Neuronal stem cell (in vitro differentiated cells): ENCODE data around the gene KDSR.

ENCODE experiments used
- DNase-seq: peaks from one replicate; pipeline ENCODE4 v3.0.0-alpha.2; 2013; ENCODE audit warnings: low spot score
- H2AFZ ChIP-seq: one replicate; pipeline ENCODE4 v1.6.1; 2013; ENCODE audit warnings: mild to moderate bottlenecking, low read length, inconsistent platforms
- H2AK5ac ChIP-seq: 2 replicates; pipeline ENCODE4 v1.6.1; 2013; ENCODE audit warnings: low read depth, mild to moderate bottlenecking, inconsistent platforms, low read length, moderate library complexity, mixed read lengths
- H2BK120ac ChIP-seq: 2 replicates; pipeline ENCODE4 v1.6.1; 2013; ENCODE audit warnings: low read depth, mild to moderate bottlenecking, inconsistent platforms, low read length, moderate library complexity, mixed read lengths
- H2BK12ac ChIP-seq: one replicate; pipeline ENCODE4 v1.6.1; 2013; ENCODE audit warnings: low read length, inconsistent platforms
- H2BK15ac ChIP-seq: 2 replicates; pipeline ENCODE4 v1.6.1; 2013; ENCODE audit warnings: mild to moderate bottlenecking, low read length, inconsistent platforms, mixed read lengths
- H2BK5ac ChIP-seq: one replicate; pipeline ENCODE4 v1.6.1; 2013; ENCODE audit warnings: inconsistent platforms, mild to moderate bottlenecking, low read length, moderate library complexity
- H3K14ac ChIP-seq: one replicate; pipeline ENCODE4 v1.6.1; 2013; ENCODE audit warnings: low read length, inconsistent platforms
- H3K18ac ChIP-seq: 2 replicates; pipeline ENCODE4 v1.6.1; 2013; ENCODE audit warnings: low read length, inconsistent platforms
- H3K23ac ChIP-seq: 2 replicates; pipeline ENCODE4 v1.6.1; 2013; ENCODE audit warnings: low read depth, mild to moderate bottlenecking, mixed read lengths, low read length, inconsistent platforms; ENCODE audit not compliant: poor library complexity
- H3K27ac ChIP-seq: replicated peaks from 3 replicates; pipeline ENCODE4 v1.5.1; 2013; ENCODE audit warnings: low read length, inconsistent platforms
- H3K27me3 ChIP-seq, 3 experiments: 2 replicates each; pipeline ENCODE4 v1.6.1; 2013; ENCODE audit warnings: low read length in 3 of 3, mild to moderate bottlenecking in 2 of 3, inconsistent platforms in 1 of 3, low read depth in 1 of 3, mixed read lengths in 1 of 3, moderate library complexity in 1 of 3; ENCODE audit not compliant: control insufficient read depth in 3 of 3, insufficient read depth in 3 of 3
- H3K36me3 ChIP-seq, 2 donors: replicated peaks in 1 of 2; 2 replicates each; pipeline ENCODE4 v1.6.1; 2013; ENCODE audit warnings: low read length in 2 of 2; ENCODE audit not compliant: control insufficient read depth in 2 of 2, insufficient read depth in 2 of 2
- H3K4ac ChIP-seq: 2 replicates; pipeline ENCODE4 v1.6.1; 2013; ENCODE audit warnings: inconsistent platforms, mild to moderate bottlenecking, low read length, moderate library complexity
- H3K4me1 ChIP-seq, 2 donors: 1 replicate in 1 of 2; 2 replicates in 1 of 2; pipeline ENCODE4 v1.6.1; 2013; ENCODE audit warnings: low read length in 2 of 2, low read depth in 1 of 2; ENCODE audit not compliant: control insufficient read depth in 2 of 2, insufficient read depth in 1 of 2
- H3K4me2 ChIP-seq: one replicate; pipeline ENCODE4 v1.6.1; 2013; ENCODE audit warnings: mild to moderate bottlenecking, low read length, inconsistent platforms; ENCODE audit not compliant: insufficient read depth, poor library complexity, severe bottlenecking
- H3K4me3 ChIP-seq, 2 donors: 2 replicates each; pipeline ENCODE4 v1.5.1; 2013; ENCODE audit warnings: low read length in 2 of 2, mild to moderate bottlenecking in 2 of 2, inconsistent platforms in 1 of 2, moderate library complexity in 1 of 2
- H3K79me1 ChIP-seq: one replicate; pipeline ENCODE4 v1.6.1; 2013; ENCODE audit warnings: low read depth, mild to moderate bottlenecking, inconsistent platforms, low read length, moderate library complexity
- H3K9ac ChIP-seq: one replicate; pipeline ENCODE4 v1.6.1; 2013; ENCODE audit warnings: mild to moderate bottlenecking, low read depth, low read length, inconsistent platforms; ENCODE audit not compliant: poor library complexity
- H3K9me3 ChIP-seq, 2 donors: replicated peaks in 1 of 2; 2 replicates each; pipeline versions ENCODE3 to v1.6.1; 2013; ENCODE audit warnings: low read length in 2 of 2, mild to moderate bottlenecking in 2 of 2, inconsistent platforms in 1 of 2, low read depth in 1 of 2, mixed read lengths in 1 of 2, moderate library complexity in 1 of 2; ENCODE audit not compliant: control insufficient read depth in 2 of 2, insufficient read depth in 1 of 2
- H4K8ac ChIP-seq: one replicate; pipeline ENCODE4 v1.6.1; 2013; ENCODE audit warnings: low read depth, mild to moderate bottlenecking, inconsistent platforms, low read length, moderate library complexity
- H4K91ac ChIP-seq: one replicate; pipeline ENCODE4 v1.6.1; 2013; ENCODE audit warnings: low read length, low read depth, mild to moderate bottlenecking, inconsistent platforms; ENCODE audit not compliant: poor library complexity
- WGBS, 2 donors: extraction: QIAGEN DNeasy Blood & Tissue Kit; methylation state at CpG; one replicate each; pipeline ENCODE4 v1.1.7; 2013; ENCODE audit warnings: missing lambda C conversion rate in 2 of 2, mixed read lengths in 1 of 2; ENCODE audit not compliant: insufficient read length in 2 of 2, insufficient replicate concordance in 1 of 2; ENCODE audit errors: extremely low coverage in 2 of 2; 5-methylcytosine and 5-hydroxymethylcytosine counted together

Gene KDSR

GRCh38 chr18:63321291-63321690 is 45.7 kb downstream of the KDSR start:
- Histone ChIP-seq H3K27me3 (no peaks in the 10 kb centered on the region), H3K79me1 (no peaks in the 10 kb centered on the region), H2AK5ac (no peak overlapping the region), H3K23ac (no peak overlapping the region), H3K36me3 (no peaks in the 10 kb centered on the region), H4K91ac (no peak overlapping the region), H2BK12ac (no peak overlapping the region), H2BK5ac (no peak overlapping the region), H3K4me1 (peaks cover 8 to 16% of the 10 kb centered on the region in 2 donors), H4K8ac (no peak overlapping the region), H3K9ac (no peak overlapping the region), H3K9me3 (no peaks in the 10 kb centered on the region), H3K4me2 (peak overlapping the region; percentile 82), H3K18ac (no peak overlapping the region), H3K4ac (no peak overlapping the region), H3K14ac (no peak overlapping the region), H2BK15ac (no peak overlapping the region), H2AFZ (peak overlapping the region; percentile 95), H2BK120ac (no peak overlapping the region), H3K27ac (no peak overlapping the region), H3K4me3 (peak overlapping the region; percentile 76 to 87)
- WGBS, 2 donors, result no CpG with 5 or more reads among the region's 9 CpGs
- DNase-seq, result no peak

GRCh38 chr18:63320975-63321265 is 46.1 kb downstream of the KDSR start:
- no peak for DNase-seq
- Histone ChIP-seq H2BK5ac (peak overlapping the region; percentile 79), H3K4ac (no peak overlapping the region), H3K36me3 (no peaks in the 10 kb centered on the region), H2BK120ac (no peak overlapping the region), H3K9ac (peak overlapping the region; percentile 89), H3K23ac (peak overlapping the region; percentile 69), H3K27ac (no peak overlapping the region), H4K91ac (peak overlapping the region; percentile 87), H3K4me3 (peak overlapping the region; percentile 76 to 87), H3K4me1 (peaks cover 8 to 17% of the 10 kb centered on the region in 2 donors), H2BK12ac (peak overlapping the region; percentile 4), H3K79me1 (no peaks in the 10 kb centered on the region), H2AFZ (peak overlapping the region; percentile 95), H4K8ac (no peak overlapping the region), H3K27me3 (no peaks in the 10 kb centered on the region), H3K18ac (peak overlapping the region; percentile 98), H3K4me2 (peak overlapping the region; percentile 82), H3K14ac (no peak overlapping the region), H2AK5ac (peak overlapping the region; percentile 78), H3K9me3 (no peaks in the 10 kb centered on the region), H2BK15ac (no peak overlapping the region)
- no CpG with 5 or more reads among the region's 16 CpGs for WGBS, 2 donors

GRCh38 chr18:63320123-63320974 is 46.7 kb downstream of the KDSR start:
- Histone ChIP-seq H3K27me3 (no peaks in the 10 kb centered on the region), H3K4ac (peak overlapping the region; percentile 86), H3K4me1 (peaks cover 8 to 18% of the 10 kb centered on the region in 2 donors), H3K36me3 (no peaks in the 10 kb centered on the region), H3K9ac (peak overlapping the region; percentile 89), H3K23ac (peak overlapping the region; percentile 69), H2BK12ac (peak overlapping the region; percentile 4), H2BK15ac (no peak overlapping the region), H3K18ac (peak overlapping the region; percentile 98), H3K4me2 (peak overlapping the region; percentile 93), H4K8ac (peak overlapping the region; percentile 53), H2BK5ac (peak overlapping the region; percentile 79), H4K91ac (peak overlapping the region; percentile 87), H3K79me1 (no peaks in the 10 kb centered on the region), H3K4me3 (peak overlapping the region; percentile 76 to 87), H3K14ac (no peak overlapping the region), H2AFZ (peak overlapping the region; percentile 95), H2AK5ac (peak overlapping the region; percentile 78), H3K9me3 (no peaks in the 10 kb centered on the region), H3K27ac (peak overlapping the region; percentile 78), H2BK120ac (peak overlapping the region; percentile 30)
- no peak for DNase-seq
- WGBS, 2 donors, result no CpG with 5 or more reads among the region's 92 CpGs

GRCh38 chr18:63319383-63320122 is 47.5 kb downstream of the KDSR start, which contains the start of gene BCL2:
Gene BCL2, minus strand, starts transcription at chr18:63319769.
- H3K4ac ChIP-seq, result peak within 1 kb of the TSS; percentile 86
- DNase-seq, result no peak
- H3K14ac ChIP-seq, result no peak within 1 kb of the TSS
- H3K4me2 ChIP-seq, result peak within 1 kb of the TSS; percentile 93
- H3K4me3 ChIP-seq, result peak within 1 kb of the TSS; percentile 87 to 88
- H3K36me3 ChIP-seq, result no peaks in the 10 kb centered on the region
- H3K4me1 ChIP-seq, result peaks cover 8 to 18% of the 10 kb centered on the region in 2 donors
- no peak within 1 kb of the TSS for H2AK5ac ChIP-seq
- H2BK120ac ChIP-seq, result peak within 1 kb of the TSS; percentile 30
- H3K27ac ChIP-seq, result peak within 1 kb of the TSS; percentile 80
- no peaks in the 10 kb centered on the region for H3K79me1 ChIP-seq
- H2AFZ ChIP-seq, result peak within 1 kb of the TSS; percentile 95
- H3K23ac ChIP-seq, result peak within 1 kb of the TSS; percentile 69
- WGBS, 2 donors, result no CpG with 5 or more reads among the region's 78 CpGs
- H3K18ac ChIP-seq, result peak within 1 kb of the TSS; percentile 98
- H3K9ac ChIP-seq, result peak within 1 kb of the TSS; percentile 89
- no peaks in the 10 kb centered on the region for H3K9me3 ChIP-seq
- peak within 1 kb of the TSS; percentile 53 for H4K8ac ChIP-seq
- H4K91ac ChIP-seq, result peak within 1 kb of the TSS; percentile 87
- H2BK15ac ChIP-seq, result peak within 1 kb of the TSS; percentile 54
- H2BK5ac ChIP-seq, result peak within 1 kb of the TSS; percentile 89
- H3K27me3 ChIP-seq, result no peaks in the 10 kb centered on the region
- H2BK12ac ChIP-seq, result no peak within 1 kb of the TSS
